Gastroesophageal sphincter (tissue), 4 donors: ENCODE data around the gene PLCB4. TPM values are rescaled to one million over a fixed set of nuclear protein-coding genes. Genes with fewer than 3 reads are reported as not detected.
"Not testable (repeated sequence)": the region's sequence is repeated elsewhere in the genome, so short reads cannot be mapped to it uniquely, and the experiment has no call there.

Experiments
- ATAC-seq: fragments of 150-250 bp; one replicate; pipeline ENCODE4 v1.9.1; 2016; ENCODE audit warnings: mild to moderate bottlenecking, moderate library complexity
- H3K27ac ChIP-seq, 4 donors: fragments of 200-600 bp; sonication (generic) in 3 of 4; 1 replicate in 3 of 4; 2 replicates in 1 of 4; pipeline ENCODE4 v1.5.1; 2016 to 2019
- H3K27me3 ChIP-seq: fragments of 200-600 bp; sonication (generic); one replicate; pipeline ENCODE4 v1.5.1; 2019
- H3K36me3 ChIP-seq, 2 donors: fragments of 200-600 bp; sonication (generic); one replicate each; pipeline ENCODE4 v1.5.1; 2019; ENCODE audit warnings: control low read depth in 1 of 2
- H3K4me1 ChIP-seq, 3 donors: fragments of 200-600 bp; sonication (generic); 1 replicate in 2 of 3; 2 replicates in 1 of 3; pipeline ENCODE4 v1.5.1; 2016 to 2019; ENCODE audit warnings: control low read depth in 2 of 3
- H3K4me3 ChIP-seq, 2 donors: fragments of 200-600 bp; sonication (generic); one replicate each; pipeline ENCODE4 v1.5.1; 2019; ENCODE audit warnings: mild to moderate bottlenecking in 1 of 2, moderate library complexity in 1 of 2
- H3K9me3 ChIP-seq, 3 donors: fragments of 200-600 bp; sonication (generic); one replicate each; pipeline ENCODE4 v1.5.1; 2017 to 2019; ENCODE audit warnings: control low read depth in 2 of 3
- CTCF ChIP-seq, 4 experiments: fragments of 200-600 bp in 2 of 4; fragments of 450-650 bp in 2 of 4; sonication (generic) in 1 of 4; IDR thresholded peaks; one replicate each; pipeline ENCODE4 v1.5.1; 2017 to 2019; ENCODE audit warnings: antibody characterized with exemption in 4 of 4, mild to moderate bottlenecking in 2 of 4, moderate library complexity in 2 of 4
- EP300 ChIP-seq: sonication (generic); formaldehyde crosslinking; IDR thresholded peaks from one replicate; pipeline ENCODE4 v1.6.1; 2017; ENCODE audit warnings: antibody characterized with exemption, mild to moderate bottlenecking
- POLR2A ChIP-seq, 2 donors: fragments of 450-650 bp; IDR thresholded peaks; one replicate each; pipeline ENCODE4 v1.6.1; 2017; ENCODE audit warnings: antibody characterized with exemption in 2 of 2, mild to moderate bottlenecking in 2 of 2, moderate library complexity in 1 of 2
- POLR2AphosphoS5 ChIP-seq: sonication (generic); formaldehyde crosslinking; IDR thresholded peaks from one replicate; pipeline ENCODE4 v1.6.1; 2017; ENCODE audit warnings: antibody characterized with exemption
- WGBS, 2 donors: methylation state at CpG; one replicate each; pipeline ENCODE4 v1.1.5; 2018; ENCODE audit warnings: low coverage in 1 of 2; 5-methylcytosine and 5-hydroxymethylcytosine counted together
- total RNA-seq, 4 donors: library from RNA; depleted of rRNA; stranded (reverse); fragments of >200 nt; gene quantifications; one replicate each; pipeline ENCODE4 v1.1.0, GENCODE V29; 2016

The PLCB4 gene
- total RNA-seq, 4 donors from 2014 or later = 21.9 to 109 (median 59.1) TPM

GRCh38 chr20:9038791-9039535 lies 29.9 kb upstream of the PLCB4 start:
- Histone ChIP-seq H3K4me1 (no peaks in the 10 kb centered on the region), H3K27ac (no peak overlapping the region), H3K9me3 (no peaks in the 10 kb centered on the region), H3K27me3 (no peaks in the 10 kb centered on the region), H3K4me3 (no peak overlapping the region), H3K36me3 (no peaks in the 10 kb centered on the region)
- 66 to 78% methylated on average over 5 to 6 of the region's 6 CpGs for WGBS, 2 donors
- TF ChIP-seq POLR2A (IDR thresholded peaks at IDR 0.05) = no peak
- no peak for TF ChIP-seq POLR2AphosphoS5
- TF ChIP-seq CTCF (IDR thresholded peaks at IDR 0.05) = no peak
- no peak for ATAC-seq

GRCh38 chr20:9040863-9041524 lies 27.9 kb upstream of the PLCB4 start:
- H3K27me3 ChIP-seq = no peaks in the 10 kb centered on the region
- ATAC-seq = no peak
- no peak overlapping the region for H3K27ac ChIP-seq
- no peaks in the 10 kb centered on the region for H3K4me1 ChIP-seq
- no peak overlapping the region for H3K4me3 ChIP-seq
- 82 to 100% methylated on average over 1 of the region's 1 CpG for WGBS, 2 donors
- TF ChIP-seq CTCF (IDR thresholded peaks at IDR 0.05) = no peak
- TF ChIP-seq POLR2AphosphoS5 = no peak
- TF ChIP-seq EP300 = no peak
- TF ChIP-seq POLR2A (IDR thresholded peaks at IDR 0.05) = no peak
- no peaks in the 10 kb centered on the region for H3K9me3 ChIP-seq
- H3K36me3 ChIP-seq = no peaks in the 10 kb centered on the region

- no peak for TF ChIP-seq POLR2AphosphoS5
- TF ChIP-seq EP300 = no peak
- WGBS, 2 donors = 85 to 97% methylated on average over 5 of the region's 5 CpGs
- Histone ChIP-seq H3K4me1 (no peaks in the 10 kb centered on the region), H3K27me3 (no peaks in the 10 kb centered on the region), H3K4me3 (no peak overlapping the region), H3K27ac (no peak overlapping the region), H3K9me3 (peaks cover 0 to 5% (median 0%) of the 10 kb centered on the region in 3 donors), H3K36me3 (no peaks in the 10 kb centered on the region)
- no peak for ATAC-seq
These were observed 25.5 kb upstream of the PLCB4 start for GRCh38 chr20:9043364-9043763.

GRCh38 chr20:9047928-9048327 lies 21.0 kb upstream of the PLCB4 start:
- H3K27ac ChIP-seq, ATAC-seq, H3K36me3 ChIP-seq, H3K9me3 ChIP-seq, H3K4me3 ChIP-seq, H3K27me3 ChIP-seq, H3K4me1 ChIP-seq: not testable (repeated sequence)
- 67 to 100% methylated on average over 1 of the region's 1 CpG for WGBS, 2 donors

- 43 to 71% methylated on average over 2 of the region's 2 CpGs for WGBS, 2 donors
- peaks cover 0 to 8% (median 0%) of the 10 kb centered on the region in 3 donors for H3K4me1 ChIP-seq
These were observed 17.4 kb upstream of the PLCB4 start for GRCh38 chr20:9051508-9051907.

More at GRCh38 chr20:9051508-9051907, 17.4 kb upstream of the PLCB4 start:
- no peaks in the 10 kb centered on the region for H3K27me3 ChIP-seq
- ATAC-seq = peak; percentile 89
- peak overlapping the region in 2 of 4 donors; percentile 33 to 63 for H3K27ac ChIP-seq
- TF ChIP-seq EP300 (no peak), POLR2AphosphoS5 (peak; percentile 65), POLR2A (IDR thresholded peaks at IDR 0.05) (no peak), CTCF (IDR thresholded peaks at IDR 0.05) (no peak)
- no peaks in the 10 kb centered on the region for H3K36me3 ChIP-seq
- peaks cover 0 to 5% (median 0%) of the 10 kb centered on the region in 3 donors for H3K9me3 ChIP-seq
- no peak overlapping the region for H3K4me3 ChIP-seq
